ENCODE results near the gene CERS6.

DNA sequence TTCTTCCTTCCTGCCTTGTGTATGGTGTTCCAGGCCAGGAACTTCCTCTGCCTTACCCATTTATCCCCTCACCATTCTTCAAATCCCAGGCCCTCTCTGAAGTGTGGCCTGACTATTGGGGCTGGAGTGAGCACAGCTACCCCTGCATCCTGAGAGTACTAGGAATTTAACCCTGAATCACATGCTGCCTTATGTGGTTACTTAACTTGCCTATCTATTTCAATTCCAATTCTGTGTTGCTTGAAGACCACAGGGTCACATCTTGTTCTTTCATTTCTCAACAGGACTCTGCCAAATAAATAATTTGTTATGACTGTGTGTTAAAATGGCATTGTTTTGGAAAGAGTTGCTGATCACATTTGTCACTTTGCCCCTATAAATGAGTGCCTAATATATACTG lies 108.6 kb downstream of the CERS6 start:
- TF ChIP-seq CTCF (IDR thresholded peaks at IDR 0.05) (no peak), EP300 (IDR thresholded peaks at IDR 0.05) (no peak), POLR2A (IDR thresholded peaks at IDR 0.05) (no peak)
